CD14-positive monocyte (primary cell): ENCODE measurements around the gene EXD1. TPM values are rescaled to one million over a fixed set of nuclear protein-coding genes. Genes with fewer than 3 reads are reported as not detected.

Source experiments
- DNase-seq, 3 donors: peaks; one replicate each; pipeline ENCODE4 v3.0.0-alpha.2; 2011 to 2022
- H2AFZ ChIP-seq: 2 replicates; pipeline ENCODE4 v1.6.0; 2012; ENCODE audit warnings: mild to moderate bottlenecking, low read depth, low read length, inconsistent platforms; ENCODE audit not compliant: insufficient read depth, poor library complexity, severe bottlenecking
- H3K27ac ChIP-seq, 2 donors: 1 replicate in 1 of 2; 2 replicates in 1 of 2; pipeline ENCODE4 v1.5.1; 2012 to 2013; ENCODE audit warnings: low read length in 2 of 2, control low read depth in 1 of 2, inconsistent platforms in 1 of 2, low read depth in 1 of 2, mild to moderate bottlenecking in 1 of 2
- H3K27me3 ChIP-seq, 2 donors: one replicate each; pipeline versions ENCODE4 v1.6.0 to v1.6.1; 2011 to 2013; ENCODE audit warnings: low read length in 2 of 2; ENCODE audit not compliant: control insufficient read depth in 2 of 2, insufficient read depth in 2 of 2
- H3K36me3 ChIP-seq, 2 donors: replicated peaks in 1 of 2; 1 replicate in 1 of 2; 2 replicates in 1 of 2; pipeline versions ENCODE4 v1.5.1 to v1.6.1; 2012 to 2013; ENCODE audit warnings: low read length in 2 of 2, control low read depth in 1 of 2, inconsistent platforms in 1 of 2, mild to moderate bottlenecking in 1 of 2; ENCODE audit not compliant: insufficient read depth in 2 of 2, control insufficient read depth in 1 of 2
- H3K4me1 ChIP-seq, 2 donors: 1 replicate in 1 of 2; 2 replicates in 1 of 2; pipeline versions ENCODE4 v1.5.1 to v1.6.1; 2012 to 2013; ENCODE audit warnings: low read length in 2 of 2, control low read depth in 1 of 2, inconsistent platforms in 1 of 2, mild to moderate bottlenecking in 1 of 2, moderate library complexity in 1 of 2; ENCODE audit not compliant: insufficient read depth in 2 of 2, control insufficient read depth in 1 of 2
- H3K4me2 ChIP-seq: replicated peaks from 2 replicates; pipeline ENCODE3; 2012; ENCODE audit warnings: low read length, moderate library complexity, mild to moderate bottlenecking; ENCODE audit not compliant: poor library complexity, severe bottlenecking; ENCODE audit errors: extremely low read depth
- H3K4me3 ChIP-seq, 3 experiments: fragments of 200-600 bp in 1 of 3; sonication (generic) in 1 of 3; replicated peaks in 1 of 3; 1 replicate in 2 of 3; 2 replicates in 1 of 3; pipeline ENCODE4 v1.5.1; 2011 to 2013; ENCODE audit warnings: low read length in 3 of 3, mild to moderate bottlenecking in 3 of 3, control low read depth in 2 of 3, low read depth in 2 of 3, inconsistent platforms in 1 of 3, moderate library complexity in 1 of 3
- H3K79me2 ChIP-seq: 2 replicates; pipeline ENCODE4 v1.6.0; 2012; ENCODE audit warnings: mild to moderate bottlenecking, control low read depth, inconsistent platforms, low read length, moderate library complexity; ENCODE audit not compliant: insufficient read depth
- H3K9ac ChIP-seq: 2 replicates; pipeline ENCODE4 v1.6.0; 2017; ENCODE audit warnings: low read length, mild to moderate bottlenecking; ENCODE audit not compliant: insufficient read depth, poor library complexity, severe bottlenecking
- H3K9me3 ChIP-seq, 2 donors: replicated peaks in 1 of 2; 1 replicate in 1 of 2; 2 replicates in 1 of 2; pipeline versions ENCODE4 v1.5.1 to v1.6.1; 2012 to 2013; ENCODE audit warnings: low read length in 2 of 2, control low read depth in 1 of 2; ENCODE audit not compliant: control insufficient read depth in 1 of 2, insufficient read depth in 1 of 2
- H4K20me1 ChIP-seq: 2 replicates; pipeline ENCODE4 v1.6.0; 2012; ENCODE audit warnings: mild to moderate bottlenecking, low read length, control low read depth, moderate library complexity; ENCODE audit not compliant: insufficient read depth
- H3K27ac Mint-ChIP-seq, 7 donors: one replicate each; pipeline ENCODE4 v1.8.0; 2020; ENCODE audit warnings: mild to moderate bottlenecking in 7 of 7, mixed read lengths in 7 of 7, moderate library complexity in 6 of 7, inconsistent platforms in 2 of 7
- H3K27me3 Mint-ChIP-seq, 3 donors: one replicate each; pipeline ENCODE4 v1.8.0; 2021 to 2022; ENCODE audit warnings: low read depth in 3 of 3, mild to moderate bottlenecking in 3 of 3, mixed read lengths in 3 of 3, moderate library complexity in 3 of 3, inconsistent platforms in 1 of 3
- H3K36me3 Mint-ChIP-seq, 2 donors: one replicate each; pipeline ENCODE4 v1.8.0; 2020; ENCODE audit warnings: mixed read lengths in 2 of 2, inconsistent platforms in 1 of 2, mild to moderate bottlenecking in 1 of 2
- H3K4me1 Mint-ChIP-seq: one replicate; pipeline ENCODE4 v1.8.0; 2020; ENCODE audit warnings: mild to moderate bottlenecking, mixed read lengths
- H3K4me3 Mint-ChIP-seq, 2 donors: one replicate each; pipeline ENCODE4 v1.8.0; 2020; ENCODE audit warnings: mild to moderate bottlenecking in 2 of 2, mixed read lengths in 2 of 2, moderate library complexity in 1 of 2
- H3K9me3 Mint-ChIP-seq, 7 donors: one replicate each; pipeline ENCODE4 v1.8.0; 2020 to 2022; ENCODE audit warnings: mixed read lengths in 7 of 7, mild to moderate bottlenecking in 6 of 7, moderate library complexity in 6 of 7, inconsistent platforms in 2 of 7
- WGBS: methylation state at CpG from one replicate; pipeline ENCODE4 v1.1.5; 2013; ENCODE audit warnings: missing lambda C conversion rate; ENCODE audit not compliant: insufficient coverage; 5-methylcytosine and 5-hydroxymethylcytosine counted together
- intact Hi-C, 2 donors: fragments of 100-400 bp; cut with micrococcal nuclease; formaldehyde crosslinking; loops; one replicate each; pipeline versions ENCODE4 v1.15.0 to v1.15.1; 2023
- polyA plus RNA-seq, 3 donors: library from polyadenylated mRNA; depleted of rRNA in 1 of 3; unstranded in 2 of 3; stranded (reverse) in 1 of 3; fragments of 300-500 nt in 2 of 3; fragments of >200 nt in 1 of 3; fragmentation: Illumina TruSeq in 2 of 3; gene quantifications; 1 replicate in 2 of 3; 2 replicates in 1 of 3; pipeline ENCODE4 v1.2.3, GENCODE V29; 2012 to 2021
- TF ChIP-seq, protein P1 (sequence below): fragments of 200-600 bp; IDR thresholded peaks from one replicate; pipeline ENCODE4 v1.8.0; 2022; ENCODE audit warnings: antibody characterized with exemption, mild to moderate bottlenecking

Gene EXD1
- polyA plus RNA-seq, 3 donors: 0.04 to 0.08 TPM; not detected in 1

DNA sequence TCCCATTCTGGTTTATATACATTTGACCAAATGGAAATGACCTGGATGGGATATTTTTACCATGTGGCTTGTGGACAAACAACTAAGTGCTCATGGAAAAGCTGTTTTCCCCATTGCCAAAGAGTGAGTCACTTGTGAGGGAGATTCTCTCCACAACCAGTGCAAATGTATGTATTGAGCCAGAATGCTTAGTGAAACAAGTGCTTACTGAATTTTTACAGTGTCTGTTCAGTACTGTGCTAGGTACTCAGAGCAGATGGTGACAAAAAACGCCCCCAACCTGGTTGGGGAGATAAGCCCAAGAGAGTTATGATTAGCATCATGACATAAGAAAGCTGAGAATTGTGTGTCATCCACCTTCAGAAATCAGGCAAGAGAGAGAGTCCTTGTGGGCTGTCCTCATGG is 2.8 kb upstream of the EXD1 start:
- H3K4me1 Mint-ChIP-seq: peaks cover 30% of the 10 kb centered on the region
- Histone ChIP-seq H4K20me1 (peaks cover 35% of the 10 kb centered on the region), H3K36me3 (peaks cover 0 to 14% of the 10 kb centered on the region in 2 donors), H3K27ac (no peak overlapping the region), H3K9ac (no peak overlapping the region), H3K79me2 (peaks cover 68% of the 10 kb centered on the region), H3K4me3 (no peak overlapping the region), H3K4me1 (peaks cover 23 to 29% of the 10 kb centered on the region in 2 donors), H2AFZ (no peak overlapping the region), H3K27me3 (no peaks in the 10 kb centered on the region), H3K9me3 (no peaks in the 10 kb centered on the region), H3K4me2 (no peak overlapping the region)
- no peak overlapping the region for H3K4me3 Mint-ChIP-seq
- DNase-seq: no peak
- H3K27me3 Mint-ChIP-seq: peaks cover 0 to 2% (median 2%) of the 10 kb centered on the region in 3 donors
- peaks cover 13 to 20% of the 10 kb centered on the region in 2 donors for H3K36me3 Mint-ChIP-seq
- 100% methylated on average over 1 of the region's 1 CpG for WGBS
- peaks cover 0 to 4% (median 0%) of the 10 kb centered on the region in 7 donors for H3K9me3 Mint-ChIP-seq
- intact Hi-C loops: loop anchor here (5.0 kb wide), 2 partner anchors 99 to 116 kb away; partner anchors contain the start of genes INO80 (in 1 of the 2), NUSAP1 (in 1 of the 2) and OIP5 (in 1 of the 2)
- TF ChIP-seq, protein P1, sequence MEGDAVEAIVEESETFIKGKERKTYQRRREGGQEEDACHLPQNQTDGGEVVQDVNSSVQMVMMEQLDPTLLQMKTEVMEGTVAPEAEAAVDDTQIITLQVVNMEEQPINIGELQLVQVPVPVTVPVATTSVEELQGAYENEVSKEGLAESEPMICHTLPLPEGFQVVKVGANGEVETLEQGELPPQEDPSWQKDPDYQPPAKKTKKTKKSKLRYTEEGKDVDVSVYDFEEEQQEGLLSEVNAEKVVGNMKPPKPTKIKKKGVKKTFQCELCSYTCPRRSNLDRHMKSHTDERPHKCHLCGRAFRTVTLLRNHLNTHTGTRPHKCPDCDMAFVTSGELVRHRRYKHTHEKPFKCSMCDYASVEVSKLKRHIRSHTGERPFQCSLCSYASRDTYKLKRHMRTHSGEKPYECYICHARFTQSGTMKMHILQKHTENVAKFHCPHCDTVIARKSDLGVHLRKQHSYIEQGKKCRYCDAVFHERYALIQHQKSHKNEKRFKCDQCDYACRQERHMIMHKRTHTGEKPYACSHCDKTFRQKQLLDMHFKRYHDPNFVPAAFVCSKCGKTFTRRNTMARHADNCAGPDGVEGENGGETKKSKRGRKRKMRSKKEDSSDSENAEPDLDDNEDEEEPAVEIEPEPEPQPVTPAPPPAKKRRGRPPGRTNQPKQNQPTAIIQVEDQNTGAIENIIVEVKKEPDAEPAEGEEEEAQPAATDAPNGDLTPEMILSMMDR: no peak
- no peak overlapping the region for H3K27ac Mint-ChIP-seq

GRCh38 chr15:41231422-41232226 is 1.1 kb upstream of the EXD1 start:
- peak in 2 of 3 donors; percentile 13 to 50 for DNase-seq
- peaks cover 56% of the 10 kb centered on the region for H3K79me2 ChIP-seq
- peak overlapping the region; percentile 97 for H3K4me2 ChIP-seq
- H3K4me3 ChIP-seq: peak overlapping the region; percentile 80 to 96 (median 94)
- Mint-ChIP-seq H3K27me3 (peaks cover 2% of the 10 kb centered on the region in 3 donors), H3K4me1 (peaks cover 30% of the 10 kb centered on the region), H3K27ac (peak overlapping the region; percentile 93 to 99 (median 96)), H3K36me3 (peaks cover 10 to 11% of the 10 kb centered on the region in 2 donors), H3K9me3 (peaks cover 0 to 4% (median 0%) of the 10 kb centered on the region in 7 donors), H3K4me3 (peak overlapping the region; percentile 91 to 94)
- WGBS: 0% methylated on average over 15 of the region's 28 CpGs
- peaks cover 22% of the 10 kb centered on the region for H4K20me1 ChIP-seq
- no peaks in the 10 kb centered on the region for H3K27me3 ChIP-seq
- TF ChIP-seq, protein P1: no peak
- H3K9me3 ChIP-seq: no peaks in the 10 kb centered on the region
- peaks cover 23 to 29% of the 10 kb centered on the region in 2 donors for H3K4me1 ChIP-seq
- intact Hi-C loops: loop anchor here (5.0 kb wide), 2 partner anchors 101 to 114 kb away; partner anchors contain the start of genes INO80 (in 1 of the 2), NUSAP1 (in 1 of the 2) and OIP5 (in 1 of the 2)
- peak overlapping the region; percentile 80 to 99 for H3K27ac ChIP-seq
- H3K36me3 ChIP-seq: peaks cover 0 to 9% of the 10 kb centered on the region in 2 donors
- H2AFZ ChIP-seq: peak overlapping the region; percentile 86
- H3K9ac ChIP-seq: peak overlapping the region; percentile 94
